ENCODE measurements around the gene EVC.

The EVC gene

GRCh38 chr4:5755161-5755560, 44.2 kb downstream of the EVC start:
- DNase-seq (ENCODE audit: low spot score): no peak

- DNase-seq (ENCODE audit: low spot score): no peak
These were observed 44.7 kb downstream of the EVC start for GRCh38 chr4:5755679-5756078.

- DNase-seq (ENCODE audit: low spot score): no peak
These were observed 45.3 kb downstream of the EVC start for GRCh38 chr4:5756271-5756670.

- DNase-seq (ENCODE audit: low spot score): no peak
These were observed 46.1 kb downstream of the EVC start for GRCh38 chr4:5757091-5757490.

- DNase-seq (ENCODE audit: low spot score): no peak
These were observed 46.5 kb downstream of the EVC start for GRCh38 chr4:5757536-5757935.

GRCh38 chr4:5757954-5758353, 47.0 kb downstream of the EVC start:
- no peak for DNase-seq (ENCODE audit: low spot score)

- peak; percentile 18 for DNase-seq (ENCODE audit: low spot score)
These were observed 47.7 kb downstream of the EVC start for GRCh38 chr4:5758741-5759140.

GRCh38 chr4:5759236-5760075, 48.5 kb downstream of the EVC start:
- DNase-seq (ENCODE audit: low spot score): no peak

- no peak for DNase-seq (ENCODE audit: low spot score)
These were observed 49.2 kb downstream of the EVC start for GRCh38 chr4:5760246-5760645.

GRCh38 chr4:5760936-5761480, 50.0 kb downstream of the EVC start:
- no peak for DNase-seq (ENCODE audit: low spot score)

- no peak for DNase-seq (ENCODE audit: low spot score)
These were observed 59.0 kb downstream of the EVC start for GRCh38 chr4:5770051-5770450.

- no peak for DNase-seq (ENCODE audit: low spot score)
These were observed 61.7 kb downstream of the EVC start for GRCh38 chr4:5772528-5773270.

GRCh38 chr4:5773271-5773555, 62.2 kb downstream of the EVC start:
- no peak for DNase-seq (ENCODE audit: low spot score)

- DNase-seq (ENCODE audit: low spot score): no peak
These were observed 63.5 kb downstream of the EVC start for GRCh38 chr4:5774416-5775036.

GRCh38 chr4:5776510-5776909, 65.5 kb downstream of the EVC start:
- DNase-seq (ENCODE audit: low spot score): no peak

- DNase-seq (ENCODE audit: low spot score): no peak
These were observed 70.0 kb downstream of the EVC start for GRCh38 chr4:5780831-5781480.

GRCh38 chr4:5781691-5782090, 70.7 kb downstream of the EVC start:
- no peak for DNase-seq (ENCODE audit: low spot score)

GRCh38 chr4:5782829-5783476, 72.0 kb downstream of the EVC start:
- no peak for DNase-seq (ENCODE audit: low spot score)

GRCh38 chr4:5783486-5783885, 72.5 kb downstream of the EVC start:
- no peak for DNase-seq (ENCODE audit: low spot score)

GRCh38 chr4:5784021-5784420, 73.0 kb downstream of the EVC start:
- no peak for DNase-seq (ENCODE audit: low spot score)

GRCh38 chr4:5784960-5785611, 74.1 kb downstream of the EVC start:
- DNase-seq (ENCODE audit: low spot score): no peak

Data from CD4-positive, alpha-beta T cell treated with Interleukin-2 at 100 ng/mL for 4 hours (primary cell).